ENCODE measurements around the gene ATP8B1. TPM values are rescaled to one million over a fixed set of nuclear protein-coding genes. Genes with fewer than 3 reads are reported as not detected.

Gene ATP8B1
- total and polyA plus RNA-seq, 2 of the 4 experiments (the other 2 are of a cell fraction), result 64.3 to 136 TPM

DNA sequence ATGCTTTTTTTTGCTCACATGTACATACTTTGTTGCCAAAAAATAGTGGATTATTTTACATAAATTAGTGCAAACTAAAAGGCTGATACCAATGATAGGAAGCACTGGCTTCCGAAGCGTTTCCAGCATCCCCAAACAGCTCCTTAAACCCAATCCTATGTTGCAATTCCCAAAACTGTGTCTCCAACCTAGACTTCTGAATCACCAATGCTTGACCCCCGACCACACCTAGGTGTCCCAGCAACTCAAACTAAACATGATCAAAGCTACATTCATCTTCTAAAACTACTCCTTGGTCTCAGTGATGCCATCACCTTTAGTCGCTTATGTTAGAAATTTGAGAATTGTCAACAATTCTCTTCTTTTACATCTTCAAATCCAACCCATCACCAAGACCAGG, 13.4 kb downstream of the ATP8B1 start:
- no peak overlapping the region for H3K4me3 ChIP-seq (ENCODE audit: insufficient read depth, low read depth, low read length)
- H3K9ac ChIP-seq (ENCODE audit: low read depth, low read length), result peak overlapping the region; percentile 57; the same call in 1 of the 2 replicates
- DNase-seq, result no peak

More for the DNA sequence above, 13.4 kb downstream of the ATP8B1 start:
- dilution Hi-C loops (cut with HindIII; ENCODE audit: low sequenced_read_pairs, unreplicated experiment), result no loop called here
- Histone ChIP-seq H4K91ac (ENCODE audit: insufficient read depth, low read depth, low read length) (peak overlapping the region; percentile 88; the same call in 1 of the 2 replicates), H2AK9ac (replicated peaks; ENCODE audit: low read depth, low read length, poor library complexity) (no peak overlapping the region), H3K56ac (ENCODE audit: extremely low read depth, insufficient read depth, low read length) (0 out of 2 replicates have a peak overlapping the region, but pooled peaks have one; percentile 89), H2AFZ (replicated peaks; ENCODE audit: low read length, poor library complexity) (no peak overlapping the region), H2AK5ac (ENCODE audit: low read depth, low read length) (peak overlapping the region; percentile 98), H3K9me3 (ENCODE audit: control insufficient read depth, insufficient read depth, low read length) (no peaks in the 10 kb centered on the region), H3K36me3 (ENCODE audit: control insufficient read depth, insufficient read depth, low read length) (no peaks in the 10 kb centered on the region), H2BK120ac (ENCODE audit: low read depth, low read length) (peak overlapping the region; percentile 94), H3K4ac (ENCODE audit: low read depth, low read length) (peak overlapping the region; percentile 91), H3K18ac (ENCODE audit: low read depth, low read length) (peak overlapping the region; percentile 88), H3K9me1 (ENCODE audit: insufficient read depth, low read length) (peaks cover 19% of the 10 kb centered on the region), H4K20me1 (ENCODE audit: insufficient read depth, low read length) (peaks cover 47% of the 10 kb centered on the region), H2BK15ac (ENCODE audit: low read depth, low read length) (peak overlapping the region; percentile 94; the same call in 2 of the 3 replicates), H4K8ac (ENCODE audit: low read depth in 2 of 2, low read length in 2 of 2) (peak overlapping the region; percentile 68 to 80; a peak in 3 of 4 replicates), H3K4me2 (ENCODE audit: low read depth, low read length) (peak overlapping the region; percentile 75), H3K14ac (replicated peaks; ENCODE audit: low read depth, low read length) (peak overlapping the region; percentile 94), H3K79me1 (ENCODE audit: low read depth in 1 of 2, low read length in 2 of 2) (peaks cover 13 to 70% of the 10 kb centered on the region in 2 experiments; a peak in 3 of 4 replicates), H3K4me1 (ENCODE audit: control insufficient read depth, insufficient read depth, low read length) (peaks cover 31% of the 10 kb centered on the region), H3K27ac (ENCODE audit: insufficient read depth, low read length) (peak overlapping the region; percentile 88), H4K5ac (ENCODE audit: low read depth, low read length) (peak overlapping the region; percentile 84), H3K27me3 (ENCODE audit: control insufficient read depth, insufficient read depth, low read length) (no peaks in the 10 kb centered on the region), H2BK20ac (ENCODE audit: low read depth, low read length) (peak overlapping the region; percentile 91), H2BK5ac (ENCODE audit: low read depth, low read length, poor library complexity, severe bottlenecking) (peak overlapping the region; percentile 95), H3K23ac (ENCODE audit: low read depth, low read length) (peak overlapping the region; percentile 70)
- ATAC-seq (ENCODE audit: low read depth), result no peak
- 40% methylated on average over 1 of the region's 4 CpGs; no CpG with 5 or more reads in 1 of the 2 experiments for WGBS, 2 experiments (ENCODE audit: extremely low coverage in 2 of 2, insufficient read length in 1 of 2)
- ChIA-PET CTCF (interaction anchor here (1.2 kb wide), 1 partner anchor 92 kb away, joined by 3 read pairs; no protein-coding TSS in a partner anchor), POLR2A (ENCODE audit: unreplicated experiment) (no interaction called here)
- TF ChIP-seq CEBPB (IDR thresholded peaks at IDR 0.05; ENCODE audit: low read depth, low read length), result peak; percentile 71
- TF ChIP-seq, protein P1, sequence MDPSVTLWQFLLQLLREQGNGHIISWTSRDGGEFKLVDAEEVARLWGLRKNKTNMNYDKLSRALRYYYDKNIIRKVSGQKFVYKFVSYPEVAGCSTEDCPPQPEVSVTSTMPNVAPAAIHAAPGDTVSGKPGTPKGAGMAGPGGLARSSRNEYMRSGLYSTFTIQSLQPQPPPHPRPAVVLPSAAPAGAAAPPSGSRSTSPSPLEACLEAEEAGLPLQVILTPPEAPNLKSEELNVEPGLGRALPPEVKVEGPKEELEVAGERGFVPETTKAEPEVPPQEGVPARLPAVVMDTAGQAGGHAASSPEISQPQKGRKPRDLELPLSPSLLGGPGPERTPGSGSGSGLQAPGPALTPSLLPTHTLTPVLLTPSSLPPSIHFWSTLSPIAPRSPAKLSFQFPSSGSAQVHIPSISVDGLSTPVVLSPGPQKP (IDR thresholded peaks at IDR 0.05; ENCODE audit: borderline replicate concordance, low read depth, low read length), result no peak
- TF ChIP-seq MXI1 (IDR thresholded peaks at IDR 0.05; ENCODE audit: borderline replicate concordance, low read depth, low read length), result no peak
- TF ChIP-seq FOS (IDR thresholded peaks at IDR 0.05; ENCODE audit: low read depth, low read length), result no peak
- no peak for TF ChIP-seq POLR2A (IDR thresholded peaks at IDR 0.05; ENCODE audit: low read depth, low read length)
- TF ChIP-seq MAZ (IDR thresholded peaks at IDR 0.05; ENCODE audit: borderline replicate concordance, low read depth, low read length), result no peak
- no peak for TF ChIP-seq NFE2L2 (IDR thresholded peaks at IDR 0.05; ENCODE audit: low read depth, low read length)
- in situ Hi-C loops (cut with MboI; ENCODE audit: low sequenced_read_pairs), result no loop called here
- no TSS peak for BruUV-seq (replicated peaks)
- intact Hi-C loops (cut with micrococcal nuclease), result no loop called here
